OCI-LY7 (cell line): ENCODE measurements around the gene TMEM266.

Experiments
- EZH2phosphoT487 ChIP-seq: fragments of 200-600 bp; sonication (generic); IDR thresholded peaks from 2 replicates; pipeline ENCODE4 v1.6.1; 2018; ENCODE audit warnings: low read depth, borderline replicate concordance, mild to moderate bottlenecking, mixed run types, antibody characterized with exemption, low read length, moderate library complexity, mixed read lengths
- TF ChIP-seq, protein P1 (sequence below): fragments of 200-600 bp; sonication (generic); conservative IDR thresholded peaks from 2 replicates; pipeline ENCODE4 v1.5.1; 2014; ENCODE audit warnings: mild to moderate bottlenecking, antibody characterized with exemption, low read length, moderate library complexity, mixed read lengths

GRCh38 chr15:76139368-76140073, 79.7 kb downstream of the TMEM266 start:
- TF ChIP-seq, protein P1, sequence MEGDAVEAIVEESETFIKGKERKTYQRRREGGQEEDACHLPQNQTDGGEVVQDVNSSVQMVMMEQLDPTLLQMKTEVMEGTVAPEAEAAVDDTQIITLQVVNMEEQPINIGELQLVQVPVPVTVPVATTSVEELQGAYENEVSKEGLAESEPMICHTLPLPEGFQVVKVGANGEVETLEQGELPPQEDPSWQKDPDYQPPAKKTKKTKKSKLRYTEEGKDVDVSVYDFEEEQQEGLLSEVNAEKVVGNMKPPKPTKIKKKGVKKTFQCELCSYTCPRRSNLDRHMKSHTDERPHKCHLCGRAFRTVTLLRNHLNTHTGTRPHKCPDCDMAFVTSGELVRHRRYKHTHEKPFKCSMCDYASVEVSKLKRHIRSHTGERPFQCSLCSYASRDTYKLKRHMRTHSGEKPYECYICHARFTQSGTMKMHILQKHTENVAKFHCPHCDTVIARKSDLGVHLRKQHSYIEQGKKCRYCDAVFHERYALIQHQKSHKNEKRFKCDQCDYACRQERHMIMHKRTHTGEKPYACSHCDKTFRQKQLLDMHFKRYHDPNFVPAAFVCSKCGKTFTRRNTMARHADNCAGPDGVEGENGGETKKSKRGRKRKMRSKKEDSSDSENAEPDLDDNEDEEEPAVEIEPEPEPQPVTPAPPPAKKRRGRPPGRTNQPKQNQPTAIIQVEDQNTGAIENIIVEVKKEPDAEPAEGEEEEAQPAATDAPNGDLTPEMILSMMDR = peak; percentile 89
- TF ChIP-seq EZH2phosphoT487 = no peak
